GM12891 (cell line): ENCODE results near the gene GPR62.

ENCODE experiments used
- POLR2A ChIP-seq: IDR thresholded peaks from 2 replicates; pipeline ENCODE4 v1.6.1; 2011; ENCODE audit warnings: low read depth, low read length, control low read depth
- POLR2AphosphoS5 ChIP-seq: IDR thresholded peaks from 2 replicates; pipeline ENCODE4 v1.6.1; 2011; ENCODE audit warnings: low read depth, low read length, control low read depth

- TF ChIP-seq POLR2A (no peak), POLR2AphosphoS5 (no peak)
Observed at GRCh38 chr3:51947215-51947900, 7.8 kb upstream of the GPR62 start.
